Neural progenitor cell (in vitro differentiated cells): ENCODE measurements around the gene RPS19. TPM values are rescaled to one million over a fixed set of nuclear protein-coding genes. Genes with fewer than 3 reads are reported as not detected.

Experiments used
- DNase-seq: peaks from one replicate; pipeline ENCODE4 v3.0.0-alpha.2; 2016; ENCODE audit warnings: low spot score
- H2AFZ ChIP-seq: fragments of 200-600 bp; sonication (generic); replicated peaks from 2 replicates; pipeline ENCODE4 v1.6.1; 2016; ENCODE audit warnings: antibody characterized with exemption
- H3F3A ChIP-seq: fragments of 200-600 bp; sonication (generic); 2 replicates; pipeline ENCODE4 v1.6.1; 2016; ENCODE audit warnings: antibody characterized with exemption, low read depth
- H3K27ac ChIP-seq: fragments of 200-600 bp; sonication (generic); 2 replicates; pipeline ENCODE4 v1.5.1; 2016; ENCODE audit warnings: mild to moderate bottlenecking
- H3K27me3 ChIP-seq: fragments of 200-600 bp; sonication (generic); 2 replicates; pipeline ENCODE4 v1.6.1; 2016; ENCODE audit warnings: mild to moderate bottlenecking, moderate library complexity
- H3K36me3 ChIP-seq: fragments of 200-600 bp; sonication (generic); 2 replicates; pipeline ENCODE4 v1.5.1; 2016
- H3K4me1 ChIP-seq: fragments of 200-600 bp; sonication (generic); 2 replicates; pipeline ENCODE4 v1.6.1; 2016; ENCODE audit warnings: mixed run types
- H3K4me2 ChIP-seq: fragments of 200-600 bp; sonication (generic); 2 replicates; pipeline ENCODE4 v1.6.1; 2016
- H3K4me3 ChIP-seq: fragments of 200-600 bp; sonication (generic); 2 replicates; pipeline ENCODE4 v1.5.1; 2016
- H3K79me2 ChIP-seq: fragments of 200-600 bp; sonication (generic); 2 replicates; pipeline ENCODE4 v1.6.1; 2016; ENCODE audit warnings: low read depth
- H3K9ac ChIP-seq: fragments of 200-600 bp; sonication (generic); 2 replicates; pipeline ENCODE4 v1.6.1; 2016
- H3K9me3 ChIP-seq: fragments of 200-600 bp; sonication (generic); 2 replicates; pipeline ENCODE4 v1.5.1; 2016; ENCODE audit warnings: low read depth
- H4K20me1 ChIP-seq: fragments of 200-600 bp; sonication (generic); 2 replicates; pipeline ENCODE4 v1.6.1; 2016; ENCODE audit warnings: low read depth
- H3K27ac Mint-ChIP-seq: 3 replicates; pipeline ENCODE4 v1.8.0; 2021; ENCODE audit warnings: mixed read lengths
- H3K27me3 Mint-ChIP-seq: 2 replicates; pipeline ENCODE4 v1.8.0; 2022; ENCODE audit warnings: low read depth, mild to moderate bottlenecking, inconsistent platforms, moderate library complexity, mixed read lengths; ENCODE audit not compliant: insufficient read depth
- H3K36me3 Mint-ChIP-seq: 3 replicates; pipeline ENCODE4 v1.8.0; 2021; ENCODE audit warnings: mixed read lengths
- H3K4me1 Mint-ChIP-seq: 3 replicates; pipeline ENCODE4 v1.8.0; 2021; ENCODE audit warnings: mixed read lengths
- H3K4me3 Mint-ChIP-seq: 3 replicates; pipeline ENCODE4 v1.8.0; 2021; ENCODE audit warnings: mild to moderate bottlenecking, moderate library complexity, mixed read lengths
- H3K9me3 Mint-ChIP-seq: 3 replicates; pipeline ENCODE4 v1.8.0; 2020; ENCODE audit warnings: mixed read lengths
- CTCF ChIP-seq: fragments of 200-600 bp; sonication (generic); IDR thresholded peaks from 2 replicates; pipeline ENCODE4 v1.5.1; 2017; ENCODE audit warnings: antibody characterized with exemption, mild to moderate bottlenecking
- EZH2 ChIP-seq: fragments of 200-600 bp; sonication (generic); IDR thresholded peaks from 2 replicates; pipeline ENCODE4 v1.6.1; 2017; ENCODE audit warnings: antibody characterized with exemption, mild to moderate bottlenecking, moderate library complexity
- EZH2phosphoT487 ChIP-seq: fragments of 200-600 bp; sonication (generic); IDR thresholded peaks from 2 replicates; pipeline ENCODE4 v1.6.1; 2017; ENCODE audit warnings: antibody characterized with exemption
- total RNA-seq: library from RNA; depleted of rRNA; stranded (reverse); fragments of >200 nt; gene quantifications from 2 replicates; pipeline ENCODE4 v1.2.3, GENCODE V29; 2015; ENCODE audit warnings: low replicate concordance

Gene RPS19
- total RNA-seq, 1 donor from 2014 or later: 1,422 TPM

- DNase-seq: no peak
- TF ChIP-seq EZH2phosphoT487 (no peak), EZH2 (no peak), CTCF (no peak)
- peaks cover 37% of the 10 kb centered on the region for H3K27me3 ChIP-seq
- H3F3A ChIP-seq: peaks cover 18% of the 10 kb centered on the region
- peaks cover 15% of the 10 kb centered on the region for H4K20me1 ChIP-seq
- H3K4me3 Mint-ChIP-seq: no peak within 1 kb of the TSS
- no peaks in the 10 kb centered on the region for H3K9me3 ChIP-seq
- peaks cover 20% of the 10 kb centered on the region for H3K27me3 Mint-ChIP-seq
- no peak within 1 kb of the TSS for H3K9ac ChIP-seq
- H3K4me3 ChIP-seq: no peak within 1 kb of the TSS
- no peak within 1 kb of the TSS for H3K4me2 ChIP-seq
- H2AFZ ChIP-seq: no peak within 1 kb of the TSS
- H3K27ac Mint-ChIP-seq: no peak within 1 kb of the TSS
- H3K4me1 Mint-ChIP-seq: peaks cover 1% of the 10 kb centered on the region
- H3K9me3 Mint-ChIP-seq: no peaks in the 10 kb centered on the region
- no peaks in the 10 kb centered on the region for H3K4me1 ChIP-seq
- no peaks in the 10 kb centered on the region for H3K79me2 ChIP-seq
- no peak within 1 kb of the TSS for H3K27ac ChIP-seq
- H3K36me3 Mint-ChIP-seq: no peaks in the 10 kb centered on the region
- no peaks in the 10 kb centered on the region for H3K36me3 ChIP-seq
Observed at GRCh38 chr19:41876847-41877832, 17.1 kb downstream of the RPS19 start, which contains the start of gene CD79A. Gene CD79A, plus strand, starts transcription at chr19:41877279. Its CDS starts 26 bp downstream, at chr19:41877305.

GRCh38 chr19:41877916-41878905, 18.2 kb downstream of the RPS19 start:
- no peaks in the 10 kb centered on the region for H3K36me3 Mint-ChIP-seq
- H3K4me1 Mint-ChIP-seq: peaks cover 7% of the 10 kb centered on the region
- no peak for DNase-seq
- H3K4me3 ChIP-seq: no peak overlapping the region
- H3K27ac Mint-ChIP-seq: no peak overlapping the region
- peaks cover 47% of the 10 kb centered on the region for H3K27me3 ChIP-seq
- no peaks in the 10 kb centered on the region for H3K9me3 Mint-ChIP-seq
- peaks cover 18% of the 10 kb centered on the region for H3F3A ChIP-seq
- no peaks in the 10 kb centered on the region for H3K4me1 ChIP-seq
- no peaks in the 10 kb centered on the region for H3K9me3 ChIP-seq
- peaks cover 4% of the 10 kb centered on the region for H4K20me1 ChIP-seq
- no peak for TF ChIP-seq CTCF
- no peak for TF ChIP-seq EZH2phosphoT487
- TF ChIP-seq EZH2: no peak
- no peaks in the 10 kb centered on the region for H3K79me2 ChIP-seq
- H3K27me3 Mint-ChIP-seq: peaks cover 26% of the 10 kb centered on the region
- H3K9ac ChIP-seq: peak overlapping the region; percentile 9
- H3K4me3 Mint-ChIP-seq: no peak overlapping the region
- H2AFZ ChIP-seq: no peak overlapping the region
- no peak overlapping the region for H3K27ac ChIP-seq
- H3K4me2 ChIP-seq: no peak overlapping the region
- no peaks in the 10 kb centered on the region for H3K36me3 ChIP-seq

- Mint-ChIP-seq H3K27me3 (peaks cover 31% of the 10 kb centered on the region), H3K4me1 (peaks cover 12% of the 10 kb centered on the region), H3K27ac (no peak overlapping the region), H3K9me3 (no peaks in the 10 kb centered on the region), H3K36me3 (no peaks in the 10 kb centered on the region), H3K4me3 (no peak overlapping the region)
- TF ChIP-seq EZH2phosphoT487 (no peak), CTCF (no peak), EZH2 (no peak)
- no peaks in the 10 kb centered on the region for H3K36me3 ChIP-seq
- DNase-seq: no peak
- H2AFZ ChIP-seq: no peak overlapping the region
- H3K4me2 ChIP-seq: no peak overlapping the region
- H3K4me3 ChIP-seq: no peak overlapping the region
- H3K9ac ChIP-seq: no peak overlapping the region
- no peaks in the 10 kb centered on the region for H4K20me1 ChIP-seq
- H3K27ac ChIP-seq: no peak overlapping the region
- peaks cover 54% of the 10 kb centered on the region for H3K27me3 ChIP-seq
- no peaks in the 10 kb centered on the region for H3K9me3 ChIP-seq
- no peaks in the 10 kb centered on the region for H3K79me2 ChIP-seq
- no peaks in the 10 kb centered on the region for H3K4me1 ChIP-seq
- H3F3A ChIP-seq: peaks cover 22% of the 10 kb centered on the region
Observed at GRCh38 chr19:41879080-41879479, 19.0 kb downstream of the RPS19 start.
